ENCODE data around the gene IRF9.
A peak's percentile ranks its signal among the peaks of the same experiment; 100 is the strongest.

The IRF9 gene

DNA sequence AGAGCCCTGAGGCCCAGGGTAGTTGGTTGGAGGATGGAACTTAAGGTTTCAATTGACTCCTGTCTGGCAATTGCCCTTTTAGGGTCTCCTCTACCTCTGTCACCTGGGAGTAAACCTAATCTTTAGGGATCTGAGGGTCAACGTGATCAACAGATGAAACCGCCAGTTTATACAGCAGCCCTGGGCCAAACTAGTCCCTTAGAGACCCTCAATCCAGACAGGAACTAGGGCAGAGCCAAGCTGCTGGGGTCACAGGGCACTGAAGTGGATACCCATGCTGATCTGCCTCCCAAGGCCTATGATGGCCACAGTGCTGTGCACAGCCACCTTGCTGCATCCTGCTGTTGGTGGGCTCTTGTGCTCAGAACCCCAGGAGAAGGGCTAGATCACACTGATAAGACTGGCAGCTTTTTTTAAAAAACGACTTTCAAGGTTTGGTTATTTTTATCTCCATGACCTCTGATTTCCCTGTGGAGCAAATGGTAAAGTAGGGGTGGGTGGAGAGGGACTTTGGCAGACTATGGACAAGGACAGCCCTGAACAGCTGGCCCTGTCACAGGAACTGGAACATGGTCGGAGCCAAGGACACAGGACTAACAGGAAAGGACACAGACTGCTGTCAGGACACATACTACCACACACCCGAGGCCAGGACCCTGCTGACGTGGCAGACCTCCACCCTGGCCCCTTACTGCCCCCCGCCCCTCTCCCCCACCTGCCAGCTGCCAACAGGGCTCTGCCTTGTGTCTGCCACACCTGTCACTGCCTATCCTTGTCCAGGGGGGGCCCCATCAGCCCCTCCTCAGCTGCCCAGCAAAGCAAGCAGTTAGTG, 30.1 kb upstream of the IRF9 start:
- DNase-seq (ENCODE audit: low spot score), result peak; percentile 66

DNA sequence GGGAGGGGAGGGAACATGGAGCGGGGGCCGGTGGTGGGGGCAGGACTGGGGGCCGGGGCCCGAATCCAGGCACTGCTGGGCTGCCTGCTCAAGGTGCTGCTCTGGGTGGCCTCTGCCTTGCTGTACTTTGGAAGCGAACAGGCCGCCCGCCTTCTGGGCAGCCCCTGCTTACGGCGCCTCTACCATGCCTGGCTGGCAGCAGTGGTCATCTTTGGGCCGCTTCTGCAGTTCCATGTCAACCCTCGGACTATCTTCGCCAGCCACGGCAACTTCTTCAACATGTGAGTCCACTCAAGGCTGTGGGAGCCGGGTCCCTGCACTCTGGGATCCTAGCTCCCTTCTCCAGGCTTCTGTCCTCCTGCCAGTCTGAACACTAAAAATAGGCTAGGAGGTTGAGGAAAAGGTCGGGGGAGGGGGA, 29.5 kb upstream of the IRF9 start:
- no peak for DNase-seq (ENCODE audit: low spot score)

DNA sequence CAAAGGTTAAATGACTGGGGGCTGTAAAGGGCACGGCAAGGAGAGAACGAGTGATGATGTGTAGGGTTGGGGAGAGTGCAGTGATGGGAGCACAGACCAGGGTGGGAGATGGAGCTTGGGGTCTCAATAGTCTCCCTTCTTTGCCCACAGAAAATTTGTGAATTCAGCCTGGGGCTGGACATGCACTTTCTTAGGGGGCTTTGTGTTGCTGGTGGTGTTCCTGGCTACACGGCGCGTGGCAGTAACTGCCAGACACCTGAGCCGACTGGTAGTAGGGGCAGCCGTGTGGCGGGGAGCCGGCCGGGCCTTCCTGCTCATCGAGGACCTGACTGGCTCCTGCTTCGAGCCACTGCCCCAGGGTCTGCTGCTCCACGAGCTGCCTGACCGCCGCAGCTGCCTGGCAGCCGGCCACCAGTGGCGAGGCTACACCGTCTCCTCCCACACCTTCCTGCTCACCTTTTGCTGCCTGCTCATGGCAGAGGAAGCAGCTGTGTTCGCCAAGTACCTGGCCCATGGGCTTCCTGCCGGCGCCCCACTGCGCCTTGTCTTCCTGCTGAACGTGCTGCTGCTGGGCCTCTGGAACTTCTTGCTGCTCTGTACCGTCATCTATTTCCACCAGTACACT, 28.9 kb upstream of the IRF9 start:
- no peak for DNase-seq (ENCODE audit: low spot score)

DNA sequence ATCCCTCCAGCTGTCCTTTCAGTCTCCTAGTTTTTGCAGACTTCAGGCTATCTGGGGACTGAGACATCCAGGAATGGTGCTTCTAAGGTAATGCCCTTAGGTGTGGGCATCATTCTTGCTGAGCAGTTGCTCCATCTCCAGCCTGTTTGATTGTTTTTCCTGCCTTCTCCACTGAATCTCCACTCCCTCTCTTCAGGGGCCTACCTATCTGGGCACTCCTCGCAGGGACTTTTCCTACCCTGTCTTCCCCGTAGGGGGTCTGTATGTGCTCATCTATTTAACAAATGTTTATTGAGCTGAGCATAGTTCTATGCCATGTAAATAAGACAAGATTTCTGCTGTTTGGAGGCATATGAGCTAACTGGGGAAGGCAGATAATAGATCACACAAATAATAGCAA, 28.1 kb upstream of the IRF9 start:
- no peak for DNase-seq (ENCODE audit: low spot score)

DNA sequence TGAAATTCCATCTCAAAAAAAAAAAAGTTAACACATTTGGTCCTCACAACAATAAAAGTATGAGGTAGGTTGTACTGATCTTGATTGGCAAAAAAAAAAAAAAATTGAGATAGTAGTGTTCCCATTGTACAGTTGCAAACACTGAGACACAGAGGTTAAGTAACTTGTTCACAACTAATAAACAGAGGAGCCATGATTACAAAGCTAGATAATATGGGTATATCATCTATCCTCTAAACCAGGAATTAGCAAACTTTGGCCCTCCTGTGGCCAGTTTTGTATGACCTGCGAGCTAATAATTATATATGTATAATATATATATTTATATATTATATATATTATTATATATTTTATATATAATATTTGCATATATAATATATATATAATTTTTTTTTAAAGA, 27.3 kb upstream of the IRF9 start:
- no peak for DNase-seq (ENCODE audit: low spot score)

DNA sequence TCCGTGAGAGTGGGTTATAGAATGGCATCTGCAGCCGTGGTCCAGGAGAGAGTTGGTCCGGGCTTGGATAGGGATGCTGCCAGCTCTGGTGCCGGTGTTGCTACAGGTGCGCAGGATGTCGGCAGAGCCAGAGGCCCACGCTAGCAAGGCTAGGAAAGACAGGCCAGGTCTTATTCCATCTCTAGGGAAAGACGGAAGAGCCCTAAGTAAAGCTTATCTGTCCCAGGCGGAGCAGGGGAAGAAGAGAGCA, 25.6 kb upstream of the IRF9 start:
- no peak for DNase-seq (ENCODE audit: low spot score)

DNA sequence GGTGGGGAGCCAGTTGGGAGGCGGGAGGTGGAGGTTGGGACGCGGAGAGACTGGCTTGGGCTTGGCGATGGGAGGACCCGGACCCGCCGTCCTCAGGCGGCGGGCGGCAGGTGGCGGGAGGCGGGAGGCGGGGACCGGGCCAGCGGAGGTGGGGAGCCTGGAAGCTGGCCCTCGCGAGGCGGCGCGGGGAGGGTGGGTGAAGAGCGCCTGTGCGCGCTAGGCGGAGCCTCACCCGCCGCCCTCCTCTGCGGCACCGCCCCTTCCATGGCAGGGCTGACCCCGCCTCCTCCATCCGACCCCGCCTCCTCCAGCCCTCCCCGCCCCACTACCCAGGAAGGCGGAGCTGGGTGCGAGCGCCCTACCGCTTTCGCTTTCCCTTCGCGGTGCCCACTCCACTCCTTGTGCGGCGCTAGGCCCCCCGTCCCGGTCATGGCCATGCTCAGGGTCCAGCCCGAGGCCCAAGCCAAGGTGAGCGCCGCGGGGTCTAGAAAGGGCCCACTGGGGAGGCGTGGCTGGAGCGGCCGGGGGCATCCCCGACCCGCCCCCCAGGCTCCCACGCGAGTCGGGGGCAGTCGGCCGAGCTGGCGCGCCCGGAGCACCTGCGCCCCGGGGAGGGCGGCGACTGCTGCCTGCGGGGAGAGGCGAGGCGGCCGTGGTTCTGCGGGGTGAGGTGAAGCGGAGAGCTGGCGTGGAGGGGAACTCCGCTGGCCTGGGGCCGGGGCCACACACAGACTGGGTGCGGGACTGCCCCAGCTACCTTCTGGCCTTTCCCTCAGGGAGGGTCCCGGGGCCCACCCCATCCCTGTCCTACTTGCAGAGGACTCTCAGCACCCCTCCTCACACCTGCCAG, 25.0 kb upstream of the IRF9 start, which contains the start of gene PSME1:
Gene PSME1, plus strand, starts transcription at position 361 of the 850 bp plus-strand sequence. Its CDS starts 69 bp downstream, at position 430.
- DNase-seq (ENCODE audit: low spot score), result peak; percentile 89

DNA sequence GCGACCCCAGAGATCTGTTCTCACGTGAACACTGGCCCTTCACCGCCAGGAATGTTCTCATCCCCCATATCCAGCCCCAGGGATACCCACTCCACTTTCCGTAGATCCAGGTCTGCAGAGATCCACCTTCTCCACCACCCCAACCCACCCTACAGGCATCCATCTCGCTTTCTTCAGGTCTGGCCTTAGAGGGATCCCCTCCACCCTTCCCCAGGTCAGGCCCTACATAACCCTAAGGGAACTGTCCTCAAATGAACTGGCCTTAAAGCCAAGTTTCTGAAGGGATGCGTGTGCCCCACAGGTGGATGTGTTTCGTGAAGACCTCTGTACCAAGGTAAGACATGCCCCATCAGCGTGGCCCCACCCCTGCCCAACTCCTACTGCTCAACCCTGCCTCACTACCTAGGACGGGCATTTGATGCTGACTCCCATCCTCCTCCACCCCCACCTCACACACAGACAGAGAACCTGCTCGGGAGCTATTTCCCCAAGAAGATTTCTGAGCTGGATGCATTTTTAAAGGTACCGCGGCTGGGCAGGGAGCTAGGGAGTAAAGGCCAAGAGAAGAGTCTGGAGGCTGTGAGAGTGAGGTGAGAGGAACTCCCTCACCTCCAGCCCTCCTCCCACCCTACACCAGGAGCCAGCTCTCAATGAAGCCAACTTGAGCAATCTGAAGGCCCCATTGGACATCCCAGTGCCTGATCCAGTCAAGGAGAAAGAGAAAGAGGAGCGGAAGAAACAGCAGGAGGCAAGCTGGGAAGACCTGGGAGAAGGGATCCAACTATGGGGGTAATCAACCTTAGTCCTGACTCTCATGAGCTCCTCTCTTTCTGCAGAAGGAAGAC, 24.2 kb upstream of the IRF9 start:
- DNase-seq (ENCODE audit: low spot score), result no peak

DNA sequence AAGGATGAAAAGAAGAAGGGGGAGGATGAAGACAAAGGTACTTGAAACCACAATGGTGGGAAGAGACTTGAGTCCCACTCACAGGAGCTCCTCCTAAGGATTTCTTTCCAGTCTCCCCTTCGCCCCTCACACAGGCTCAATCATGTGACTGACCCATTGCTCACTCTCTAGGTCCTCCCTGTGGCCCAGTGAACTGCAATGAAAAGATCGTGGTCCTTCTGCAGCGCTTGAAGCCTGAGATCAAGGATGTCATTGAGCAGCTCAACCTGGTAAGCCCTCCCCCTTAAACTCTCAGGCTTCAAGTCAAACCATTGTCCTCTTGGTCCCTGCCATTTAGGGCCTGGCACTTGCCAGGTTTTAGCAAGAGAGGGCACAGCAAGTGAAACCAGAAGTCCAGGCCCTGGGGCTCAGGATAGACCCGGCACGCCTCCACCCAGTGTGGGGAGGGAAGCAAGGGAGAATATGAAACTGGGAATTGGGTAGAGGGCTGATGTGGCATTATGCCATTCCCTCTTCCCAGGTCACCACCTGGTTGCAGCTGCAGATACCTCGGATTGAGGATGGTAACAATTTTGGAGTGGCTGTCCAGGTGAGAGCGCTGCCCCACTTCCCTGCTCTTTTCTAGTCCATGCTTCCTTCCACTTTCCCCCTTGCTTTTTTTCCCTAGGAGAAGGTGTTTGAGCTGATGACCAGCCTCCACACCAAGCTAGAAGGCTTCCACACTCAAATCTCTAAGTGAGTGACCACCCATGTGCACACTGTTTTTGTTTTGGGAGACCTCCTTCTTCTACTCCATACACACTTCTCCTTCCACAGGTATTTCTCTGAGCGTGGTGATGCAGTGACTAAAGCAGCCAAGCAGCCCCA, 23.3 kb upstream of the IRF9 start:
- DNase-seq (ENCODE audit: low spot score), result no peak

DNA sequence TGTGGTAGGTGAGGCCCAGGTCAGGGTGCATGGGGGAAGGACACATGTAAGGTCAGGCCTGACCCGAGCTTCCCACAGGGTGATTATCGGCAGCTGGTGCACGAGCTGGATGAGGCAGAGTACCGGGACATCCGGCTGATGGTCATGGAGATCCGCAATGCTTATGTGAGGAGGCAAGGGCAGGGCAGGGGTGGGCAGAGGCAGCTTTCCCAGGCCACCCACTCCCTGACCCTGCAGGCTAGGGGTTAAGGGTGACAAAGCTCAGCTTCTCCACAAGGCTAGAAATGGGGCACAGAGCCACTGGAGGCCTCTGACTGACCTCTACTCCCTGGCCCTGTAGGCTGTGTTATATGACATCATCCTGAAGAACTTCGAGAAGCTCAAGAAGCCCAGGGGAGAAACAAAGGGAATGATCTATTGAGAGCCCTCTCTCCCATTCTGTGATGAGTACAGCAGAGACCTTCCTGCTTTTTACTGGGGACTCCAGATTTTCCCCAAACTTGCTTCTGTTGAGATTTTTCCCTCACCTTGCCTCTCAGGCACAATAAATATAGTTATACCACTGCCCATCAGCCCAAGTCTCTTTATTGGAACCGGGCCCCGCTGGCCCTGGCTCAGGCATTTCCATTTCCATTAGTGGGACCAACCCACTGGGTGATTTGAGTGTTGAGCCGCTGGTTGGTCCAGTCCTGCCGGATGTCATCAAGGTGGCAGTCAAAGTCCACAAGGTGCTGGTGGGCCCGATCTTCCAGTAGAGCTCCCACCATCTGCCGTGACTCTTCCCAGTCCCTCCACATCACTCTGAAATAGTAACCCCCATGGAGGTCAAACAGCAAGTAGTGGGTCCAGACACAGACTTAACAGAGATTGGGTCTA, 22.4 kb upstream of the IRF9 start:
- DNase-seq (ENCODE audit: low spot score), result no peak

DNA sequence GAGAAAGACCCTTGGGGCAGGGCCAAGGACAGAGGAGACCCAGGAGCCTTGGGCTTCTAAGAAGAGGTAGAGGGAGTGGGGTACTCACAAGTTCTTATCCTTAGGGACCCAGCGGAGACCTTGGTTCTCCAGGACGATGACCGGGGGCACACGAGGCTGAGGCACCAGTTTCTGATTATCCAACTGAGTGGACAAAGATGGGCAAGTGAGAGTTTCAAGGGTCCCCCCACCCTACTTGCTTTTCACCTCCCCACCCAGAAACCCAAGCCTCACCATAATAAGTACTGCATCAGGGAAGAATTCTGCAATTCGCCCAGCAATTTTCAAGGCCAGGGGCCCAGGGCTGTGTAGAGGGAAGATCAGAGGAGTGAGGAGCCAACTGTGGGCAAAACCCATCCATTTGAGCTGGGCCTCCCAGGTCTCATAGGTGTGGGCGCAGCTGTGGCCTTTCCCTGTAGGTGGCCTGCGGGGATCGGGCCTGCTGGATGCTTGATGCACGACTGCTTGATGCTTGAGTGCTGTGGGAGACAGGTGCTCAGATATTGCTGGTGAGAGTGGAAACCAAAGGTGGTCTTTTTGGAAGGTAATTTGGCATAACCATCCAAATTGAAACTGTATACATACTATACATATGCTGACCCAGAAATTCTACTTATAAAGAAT, 21.7 kb upstream of the IRF9 start:
- DNase-seq (ENCODE audit: low spot score), result no peak

DNA sequence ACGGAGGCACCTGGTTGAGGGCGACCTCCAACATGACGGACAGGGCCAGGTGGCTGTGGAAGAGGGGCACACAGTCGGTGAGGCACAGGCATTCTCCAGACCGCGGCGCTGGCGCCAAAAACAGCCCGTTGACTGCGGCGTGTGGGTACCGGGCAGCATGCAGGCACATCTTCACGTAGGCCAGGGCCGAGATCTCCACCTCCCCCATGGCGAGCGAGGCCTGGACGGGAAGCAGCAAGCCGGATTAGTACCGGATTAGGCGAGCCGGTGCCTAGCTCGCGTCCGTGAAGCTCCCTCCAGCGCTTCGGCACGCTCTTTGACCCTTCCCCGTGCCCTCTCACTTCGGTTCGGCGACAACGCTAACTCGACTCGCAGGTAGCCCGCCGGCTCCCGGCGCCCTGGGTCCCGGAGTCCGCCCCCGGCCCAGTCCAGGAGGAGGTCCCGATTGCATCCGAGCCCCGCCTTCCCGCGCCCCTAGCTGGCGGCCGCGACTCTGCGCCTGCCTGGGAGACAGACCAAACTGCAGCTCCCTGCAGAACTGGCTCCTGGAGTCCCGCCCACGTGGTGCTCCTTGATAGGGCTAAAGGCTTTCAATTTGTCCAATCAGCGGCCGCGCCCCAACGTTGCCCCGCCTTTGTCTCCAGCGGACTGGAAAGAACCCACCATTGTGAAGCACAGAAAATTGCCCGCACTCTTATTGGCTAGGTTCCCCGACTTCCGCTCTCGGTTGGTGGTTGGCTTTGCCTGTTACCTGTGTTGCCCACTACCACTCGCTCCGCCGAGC, 19.8 kb upstream of the IRF9 start, which contains the start of gene EMC9:
Gene EMC9, minus strand, starts transcription at position 495 of the 784 bp plus-strand sequence. Its CDS starts 287 bp downstream, at position 208.
- DNase-seq (ENCODE audit: low spot score), result peak; percentile 100

DNA sequence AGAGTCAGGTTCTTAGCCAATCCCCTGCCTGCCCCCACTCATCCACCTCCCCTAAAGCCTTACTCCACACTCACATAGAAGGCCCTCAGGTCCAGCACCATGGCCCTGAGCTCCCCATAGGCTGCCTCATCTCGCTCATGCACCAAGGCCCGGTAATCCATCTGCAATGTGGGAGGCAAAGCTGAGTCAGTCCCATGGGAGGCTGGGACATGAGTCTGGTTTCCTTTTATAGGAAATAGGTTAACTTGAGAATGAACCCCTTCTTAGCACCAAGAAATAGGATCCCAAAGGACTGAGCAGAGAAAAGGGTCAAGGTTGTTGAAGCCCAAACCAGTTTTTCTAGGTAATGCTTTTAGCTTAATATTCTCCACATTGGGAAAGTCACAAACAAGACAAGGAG, 17.6 kb upstream of the IRF9 start:
- no peak for DNase-seq (ENCODE audit: low spot score)

DNA sequence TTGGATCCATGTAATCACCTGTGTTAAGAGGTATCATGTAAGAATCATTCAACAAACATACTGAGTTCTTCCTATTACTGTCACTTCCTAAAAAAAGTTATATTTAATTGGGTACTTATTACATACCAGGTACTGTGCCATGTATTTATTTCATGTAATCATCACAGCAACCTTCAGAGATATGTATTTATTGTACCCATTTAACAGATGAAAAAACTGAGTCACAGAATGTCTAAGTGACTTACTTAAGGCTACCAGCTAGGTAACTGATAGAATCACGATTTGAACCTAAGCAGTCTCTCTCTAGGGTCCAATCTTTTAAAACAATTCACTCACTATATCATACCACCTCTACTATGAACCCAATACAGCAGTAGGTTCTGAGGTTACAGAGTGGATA, 16.6 kb upstream of the IRF9 start:
- DNase-seq (ENCODE audit: low spot score), result no peak

DNA sequence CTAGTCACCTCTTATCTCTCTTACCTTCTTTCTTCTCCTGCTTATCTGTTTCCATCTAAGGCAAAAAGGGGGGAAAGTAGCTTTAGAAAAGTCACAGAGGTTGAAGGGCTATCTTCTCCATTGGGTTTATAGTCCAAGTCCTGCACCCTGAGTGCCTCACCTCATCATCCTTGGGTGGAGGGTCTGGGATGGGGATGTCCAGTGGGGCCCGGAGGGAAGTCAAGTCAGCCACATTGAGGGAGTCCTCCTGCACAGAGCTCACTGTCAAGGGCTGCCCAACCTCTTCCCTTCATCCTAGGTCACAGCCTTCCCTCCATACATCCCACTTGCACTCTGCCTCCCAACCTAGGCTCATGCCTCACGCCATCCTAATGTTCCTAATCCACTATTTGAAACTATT, 15.8 kb upstream of the IRF9 start:
- DNase-seq (ENCODE audit: low spot score), result no peak

DNA sequence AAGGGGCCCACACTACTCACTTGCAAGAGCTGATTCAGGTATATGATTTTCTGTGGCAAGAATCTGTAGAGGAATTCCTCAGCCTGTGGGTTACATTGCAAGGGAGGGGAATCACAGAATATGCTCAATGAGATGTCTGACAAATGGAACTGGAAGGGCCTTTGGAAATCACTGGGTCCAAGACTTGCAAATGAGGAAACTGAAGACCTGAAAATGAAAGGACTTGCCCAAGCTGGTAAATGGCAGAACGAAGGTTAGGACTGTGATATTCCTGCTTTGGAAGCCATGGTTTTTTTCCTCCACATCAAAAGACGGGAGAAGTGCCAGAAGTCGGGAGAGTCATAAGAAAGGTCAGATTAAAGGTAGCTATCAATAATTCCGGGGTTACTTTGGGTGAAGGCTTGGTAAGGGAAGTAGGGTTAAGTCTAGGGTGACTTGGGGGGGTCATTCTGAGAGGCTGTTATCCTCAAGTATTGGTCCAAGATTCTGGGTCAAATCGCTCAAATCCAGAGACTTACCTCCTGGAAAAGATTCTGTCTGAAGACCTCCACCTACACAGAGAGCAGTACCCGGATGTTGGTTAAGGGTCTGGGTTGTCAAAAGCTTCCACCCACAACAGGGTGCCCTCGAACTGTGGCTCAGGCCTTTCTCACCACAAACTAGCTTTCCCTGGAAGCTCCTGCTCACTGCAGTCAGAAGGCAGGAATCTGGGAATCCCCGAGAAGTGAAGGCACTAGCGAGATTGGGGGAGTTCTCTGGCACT, 15.2 kb upstream of the IRF9 start:
- peak; percentile 57 for DNase-seq (ENCODE audit: low spot score)

DNA sequence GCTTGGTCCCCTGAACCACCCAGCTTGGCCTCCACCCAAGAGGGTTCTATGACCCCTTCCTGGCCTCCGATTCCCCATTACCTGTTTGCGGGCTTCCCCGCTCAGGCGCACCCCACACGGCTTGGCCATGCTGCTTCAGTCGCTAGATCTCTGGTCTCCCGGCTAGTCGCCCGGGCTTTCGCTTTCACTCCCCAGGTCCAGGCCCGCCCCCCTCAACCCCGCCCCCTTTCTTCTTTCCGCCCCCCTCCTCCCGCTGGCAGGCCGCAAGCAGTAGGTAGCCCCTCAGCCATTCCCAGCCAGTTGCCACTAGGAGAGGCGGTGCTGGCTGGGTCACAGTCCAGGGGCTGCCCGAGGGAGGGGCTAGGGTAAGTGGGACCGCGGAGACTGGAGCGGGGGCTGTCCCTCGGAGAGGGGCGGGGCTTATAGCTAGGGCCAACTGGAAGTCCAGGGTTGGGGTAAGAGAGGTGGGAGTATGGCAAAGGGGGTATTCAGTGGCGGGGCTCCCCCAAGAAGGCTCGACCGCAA, 14.6 kb upstream of the IRF9 start, which contains the start of gene PSME2:
Gene PSME2, minus strand, starts transcription at position 158 of the 525 bp plus-strand sequence. Its CDS starts 29 bp downstream, at position 129.
- DNase-seq (ENCODE audit: low spot score), result peak; percentile 99
